Activated T-helper 2 cell treated with anti-CD3 and anti-CD28 coated beads, Interferon-gamma antibody, Interleukin-2, Interleukin-4, amounts not matched to agents 10 μg/mL and 5 μg/mL and 100 μg/mL, durations not matched to agents 14 hours and 24 hours and 36 hours (primary cell): Measurements from ENCODE around the gene UBE2Q1. TPM values are rescaled to one million over a fixed set of nuclear protein-coding genes. Genes with fewer than 3 reads are reported as not detected.
A peak's percentile ranks its signal among the peaks of the same experiment; 100 is the strongest.

Experiments
- DNase-seq: peaks from one replicate; pipeline ENCODE4 v3.0.0; 2021; ENCODE audit warnings: low spot score
- H3K27ac Mint-ChIP-seq: one replicate; pipeline ENCODE4 v1.8.0; 2021; ENCODE audit warnings: mixed read lengths
- H3K27me3 Mint-ChIP-seq: one replicate; pipeline ENCODE4 v1.8.0; 2021; ENCODE audit warnings: low read depth, mixed read lengths
- H3K36me3 Mint-ChIP-seq: one replicate; pipeline ENCODE4 v1.8.0; 2021; ENCODE audit warnings: low read depth, mixed read lengths
- H3K4me1 Mint-ChIP-seq: one replicate; pipeline ENCODE4 v1.8.0; 2021; ENCODE audit warnings: low read depth, mixed read lengths
- H3K4me3 Mint-ChIP-seq: one replicate; pipeline ENCODE4 v1.8.0; 2021; ENCODE audit warnings: low read depth, mild to moderate bottlenecking, moderate library complexity, mixed read lengths
- H3K9me3 Mint-ChIP-seq: one replicate; pipeline ENCODE4 v1.8.0; 2021; ENCODE audit warnings: mixed read lengths
- intact Hi-C: fragments of 100-400 bp; cut with micrococcal nuclease; formaldehyde crosslinking; loops from one replicate; pipeline ENCODE4 v1.15.1; 2023
- total RNA-seq: library from RNA; stranded (reverse); gene quantifications from 2 replicates; pipeline ENCODE4 v1.2.3, GENCODE V29; 2022

UBE2Q1 gene
- total RNA-seq, 1 donor from 2014 or later: 96.5 TPM

GRCh38 chr1:154574716-154575115 lies 16.3 kb upstream of the UBE2Q1 start:
- H3K4me3 Mint-ChIP-seq: no peak overlapping the region
- DNase-seq: no peak
- H3K27ac Mint-ChIP-seq: no peak overlapping the region
- H3K27me3 Mint-ChIP-seq: peaks cover 2% of the 10 kb centered on the region
- H3K9me3 Mint-ChIP-seq: no peaks in the 10 kb centered on the region
- intact Hi-C loops: no loop called here
- H3K4me1 Mint-ChIP-seq: no peaks in the 10 kb centered on the region
- H3K36me3 Mint-ChIP-seq: peaks cover 24% of the 10 kb centered on the region

GRCh38 chr1:154573168-154573510 lies 14.7 kb upstream of the UBE2Q1 start:
- intact Hi-C loops: no loop called here
- Mint-ChIP-seq H3K36me3 (peaks cover 8% of the 10 kb centered on the region), H3K27me3 (peaks cover 8% of the 10 kb centered on the region), H3K4me3 (no peak overlapping the region), H3K27ac (no peak overlapping the region), H3K9me3 (no peaks in the 10 kb centered on the region), H3K4me1 (no peaks in the 10 kb centered on the region)
- no peak for DNase-seq

- intact Hi-C loops: no loop called here
- Mint-ChIP-seq H3K27me3 (peaks cover 10% of the 10 kb centered on the region), H3K4me1 (peaks cover 4% of the 10 kb centered on the region), H3K9me3 (no peaks in the 10 kb centered on the region), H3K27ac (no peak overlapping the region), H3K36me3 (peaks cover 4% of the 10 kb centered on the region), H3K4me3 (no peak overlapping the region)
- DNase-seq: no peak
Measured at GRCh38 chr1:154572468-154573167, 14.2 kb upstream of the UBE2Q1 start.

- H3K4me3 Mint-ChIP-seq: no peak overlapping the region
- no peak overlapping the region for H3K27ac Mint-ChIP-seq
- peaks cover 15% of the 10 kb centered on the region for H3K27me3 Mint-ChIP-seq
Measured at GRCh38 chr1:154571964-154572288, 13.5 kb upstream of the UBE2Q1 start.

GRCh38 chr1:154571244-154571963 lies 12.9 kb upstream of the UBE2Q1 start:
- no peak overlapping the region for H3K27ac Mint-ChIP-seq

More at GRCh38 chr1:154571964-154572288, 13.5 kb upstream of the UBE2Q1 start:
- H3K36me3 Mint-ChIP-seq: peaks cover 4% of the 10 kb centered on the region
- intact Hi-C loops: no loop called here
- peaks cover 7% of the 10 kb centered on the region for H3K4me1 Mint-ChIP-seq
- H3K9me3 Mint-ChIP-seq: no peaks in the 10 kb centered on the region
- no peak for DNase-seq

GRCh38 chr1:154568157-154568815 lies 9.8 kb upstream of the UBE2Q1 start:
- DNase-seq: no peak
- Mint-ChIP-seq H3K9me3 (no peaks in the 10 kb centered on the region), H3K36me3 (no peaks in the 10 kb centered on the region), H3K4me3 (no peak overlapping the region), H3K27me3 (peaks cover 25% of the 10 kb centered on the region), H3K27ac (no peak overlapping the region), H3K4me1 (peaks cover 7% of the 10 kb centered on the region)
- intact Hi-C loops: no loop called here

More at GRCh38 chr1:154571244-154571963, 12.9 kb upstream of the UBE2Q1 start:
- H3K4me1 Mint-ChIP-seq: peaks cover 7% of the 10 kb centered on the region
- H3K9me3 Mint-ChIP-seq: no peaks in the 10 kb centered on the region
- peaks cover 20% of the 10 kb centered on the region for H3K27me3 Mint-ChIP-seq
- H3K4me3 Mint-ChIP-seq: no peak overlapping the region
- peaks cover 4% of the 10 kb centered on the region for H3K36me3 Mint-ChIP-seq
- no peak for DNase-seq
- intact Hi-C loops: no loop called here

- DNase-seq: peak; percentile 74
- Mint-ChIP-seq H3K27ac (no peak within 1 kb of the TSS), H3K27me3 (peaks cover 25% of the 10 kb centered on the region), H3K4me3 (no peak within 1 kb of the TSS), H3K36me3 (no peaks in the 10 kb centered on the region), H3K9me3 (no peaks in the 10 kb centered on the region), H3K4me1 (peaks cover 7% of the 10 kb centered on the region)
- intact Hi-C loops: no loop called here
Measured at GRCh38 chr1:154567386-154568156, 9.1 kb upstream of the UBE2Q1 start, which contains the start of gene CHRNB2. Gene CHRNB2, plus strand, starts transcription at chr1:154567778. Its CDS starts 267 bp downstream, at chr1:154568045.

- Mint-ChIP-seq H3K36me3 (no peaks in the 10 kb centered on the region), H3K9me3 (no peaks in the 10 kb centered on the region), H3K4me1 (peaks cover 7% of the 10 kb centered on the region), H3K27me3 (peaks cover 25% of the 10 kb centered on the region), H3K27ac (no peak overlapping the region), H3K4me3 (no peak overlapping the region)
- no peak for DNase-seq
- intact Hi-C loops: no loop called here
Measured at GRCh38 chr1:154565876-154566275, 7.4 kb upstream of the UBE2Q1 start.

- H3K9me3 Mint-ChIP-seq: no peaks in the 10 kb centered on the region
- H3K4me3 Mint-ChIP-seq: peak overlapping the region; percentile 88
- intact Hi-C loops: loop anchor here (1.0 to 5.0 kb wide), 10 partner anchors 49 to 503 kb away; partner anchors contain the start of genes ADAR, ATP8B2, EFNA4 and PBXIP1
- peak; percentile 78 for DNase-seq
- no peaks in the 10 kb centered on the region for H3K27me3 Mint-ChIP-seq
- H3K4me1 Mint-ChIP-seq: peaks cover 22% of the 10 kb centered on the region
- H3K27ac Mint-ChIP-seq: peak overlapping the region; percentile 76
- peaks cover 29% of the 10 kb centered on the region for H3K36me3 Mint-ChIP-seq
Measured at GRCh38 chr1:154559466-154560044, 1.1 kb upstream of the UBE2Q1 start.

GRCh38 chr1:154558720-154559465 lies 431 bp upstream of the UBE2Q1 start:
- Mint-ChIP-seq H3K4me3 (peak overlapping the region; percentile 88), H3K4me1 (peaks cover 22% of the 10 kb centered on the region), H3K27me3 (no peaks in the 10 kb centered on the region), H3K27ac (peak overlapping the region; percentile 76), H3K9me3 (no peaks in the 10 kb centered on the region), H3K36me3 (peaks cover 34% of the 10 kb centered on the region)
- intact Hi-C loops: loop anchor here (1.0 to 5.0 kb wide), 12 partner anchors 49 to 503 kb away; partner anchors contain the start of genes ADAR, ATP8B2, CKS1B and EFNA4
- DNase-seq: peak; percentile 99

GRCh38 chr1:154557248-154557938 lies 1.1 kb downstream of the UBE2Q1 start:
- peak overlapping the region; percentile 90 for H3K4me3 Mint-ChIP-seq
- peaks cover 22% of the 10 kb centered on the region for H3K4me1 Mint-ChIP-seq
- no peaks in the 10 kb centered on the region for H3K9me3 Mint-ChIP-seq
- no peak for DNase-seq
- H3K36me3 Mint-ChIP-seq: peaks cover 49% of the 10 kb centered on the region
- intact Hi-C loops: loop anchor here (5.0 kb wide), 7 partner anchors 105 to 505 kb away; partner anchors contain the start of genes ATP8B2, EFNA4, PBXIP1 and UBAP2L
- H3K27ac Mint-ChIP-seq: peak overlapping the region; percentile 87
- no peaks in the 10 kb centered on the region for H3K27me3 Mint-ChIP-seq
